ENCODE data around the gene KLF13. TPM values are rescaled to one million over a fixed set of nuclear protein-coding genes. Genes with fewer than 3 reads are reported as not detected.

Gene KLF13
- total and polyA plus RNA-seq, 9 donors, result 32.1 to 42.2 (median 35.6) TPM

GRCh38 chr15:31297575-31298456, 28.8 kb upstream of the KLF13 start:
- Histone ChIP-seq H3K4me1 (ENCODE audit: control insufficient read depth, insufficient read depth, low read length) (peaks cover 48% of the 10 kb centered on the region), H3K36me3 (ENCODE audit: control insufficient read depth, insufficient read depth, low read length) (no peaks in the 10 kb centered on the region), H3K27ac (ENCODE audit: low read length) (no peak overlapping the region), H3K4me3 (ENCODE audit: low read length) (no peak overlapping the region), H3K27me3 (ENCODE audit: control insufficient read depth, insufficient read depth, low read length) (no peaks in the 10 kb centered on the region), H3K9me3 (replicated peaks; ENCODE audit: control insufficient read depth, low read depth, low read length) (no peaks in the 10 kb centered on the region)
- DNase-seq, result no peak
- WGBS (ENCODE audit: insufficient coverage), result 81% methylated on average over 9 of the region's 14 CpGs

GRCh38 chr15:31298707-31299172, 27.9 kb upstream of the KLF13 start:
- Histone ChIP-seq H3K36me3 (ENCODE audit: control insufficient read depth, insufficient read depth, low read length) (no peaks in the 10 kb centered on the region), H3K27ac (ENCODE audit: low read length) (no peak overlapping the region), H3K27me3 (ENCODE audit: control insufficient read depth, insufficient read depth, low read length) (no peaks in the 10 kb centered on the region), H3K9me3 (replicated peaks; ENCODE audit: control insufficient read depth, low read depth, low read length) (no peaks in the 10 kb centered on the region), H3K4me3 (ENCODE audit: low read length) (no peak overlapping the region), H3K4me1 (ENCODE audit: control insufficient read depth, insufficient read depth, low read length) (peaks cover 56% of the 10 kb centered on the region)
- WGBS (ENCODE audit: insufficient coverage), result 88% methylated on average over 4 of the region's 11 CpGs
- DNase-seq, result no peak

GRCh38 chr15:31300208-31300661, 26.4 kb upstream of the KLF13 start:
- Histone ChIP-seq H3K4me1 (ENCODE audit: control insufficient read depth, insufficient read depth, low read length) (peaks cover 67% of the 10 kb centered on the region), H3K36me3 (ENCODE audit: control insufficient read depth, insufficient read depth, low read length) (no peaks in the 10 kb centered on the region), H3K9me3 (replicated peaks; ENCODE audit: control insufficient read depth, low read depth, low read length) (no peaks in the 10 kb centered on the region), H3K27ac (ENCODE audit: low read length) (peak overlapping the region; percentile 76), H3K27me3 (ENCODE audit: control insufficient read depth, insufficient read depth, low read length) (no peaks in the 10 kb centered on the region), H3K4me3 (ENCODE audit: low read length) (no peak overlapping the region)
- 54% methylated on average over 8 of the region's 10 CpGs for WGBS (ENCODE audit: insufficient coverage)
- peak; percentile 66 for DNase-seq

DNA sequence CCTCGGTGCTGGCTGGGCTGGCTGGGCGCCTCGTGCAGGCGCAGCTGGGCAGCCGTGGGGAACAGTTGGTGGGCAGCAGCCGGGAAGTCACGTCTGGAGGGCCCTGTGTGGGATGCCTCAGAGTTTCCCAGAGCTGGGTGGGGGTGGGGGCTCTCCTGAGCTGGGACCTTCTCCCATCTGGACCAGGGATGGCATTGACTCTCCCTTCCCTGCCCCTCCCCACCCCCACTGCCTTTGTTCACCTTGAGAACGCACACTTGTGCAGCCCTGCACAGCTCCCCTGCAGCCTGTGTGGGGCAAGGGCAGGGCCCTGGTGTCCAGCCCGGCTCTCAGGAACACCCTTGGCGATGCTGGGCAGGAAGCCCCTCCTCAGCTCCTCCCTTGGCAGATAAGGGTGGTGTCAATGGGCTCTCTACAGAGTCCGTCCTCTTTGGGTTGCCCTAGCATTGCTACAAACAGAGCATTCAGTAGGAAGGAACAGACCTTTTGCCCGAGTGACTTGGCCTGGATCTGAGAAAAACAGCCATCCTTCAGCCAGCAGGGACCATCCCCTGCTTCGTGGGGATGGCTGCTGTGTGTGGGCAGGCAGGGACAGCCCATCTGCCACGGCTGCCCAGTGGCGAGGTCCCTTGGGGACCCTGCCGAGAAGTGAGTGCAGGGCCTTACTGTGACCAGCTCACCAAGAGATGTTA, 25.5 kb upstream of the KLF13 start:
- no peaks in the 10 kb centered on the region for H3K36me3 ChIP-seq (ENCODE audit: control insufficient read depth, insufficient read depth, low read length)
- H3K27me3 ChIP-seq (ENCODE audit: control insufficient read depth, insufficient read depth, low read length), result no peaks in the 10 kb centered on the region
- 53% methylated on average over 14 of the region's 16 CpGs for WGBS (ENCODE audit: insufficient coverage)
- DNase-seq, result no peak
- H3K4me3 ChIP-seq (ENCODE audit: low read length), result no peak overlapping the region
- peak overlapping the region; percentile 76 for H3K27ac ChIP-seq (ENCODE audit: low read length)
- H3K4me1 ChIP-seq (ENCODE audit: control insufficient read depth, insufficient read depth, low read length), result peaks cover 74% of the 10 kb centered on the region
- no peaks in the 10 kb centered on the region for H3K9me3 ChIP-seq (replicated peaks; ENCODE audit: control insufficient read depth, low read depth, low read length)

DNA sequence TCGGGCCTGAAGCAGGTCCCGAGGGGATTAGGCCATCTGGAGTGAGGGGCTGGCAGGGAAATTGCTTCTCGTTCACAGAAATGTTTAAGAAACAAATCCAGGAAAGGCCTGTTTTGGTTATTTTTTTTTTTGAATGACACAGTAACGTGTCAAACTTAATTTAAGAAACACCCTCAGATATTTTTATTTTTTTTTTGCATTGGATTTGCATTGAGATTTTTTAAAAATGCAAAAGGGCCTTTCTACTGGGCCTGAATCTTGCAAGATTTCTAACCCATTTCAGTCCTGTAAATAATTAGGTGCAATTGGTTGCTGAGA, 25.0 kb upstream of the KLF13 start:
- no peaks in the 10 kb centered on the region for H3K36me3 ChIP-seq (ENCODE audit: control insufficient read depth, insufficient read depth, low read length)
- no peak for DNase-seq
- peak overlapping the region; percentile 29 for H3K27ac ChIP-seq (ENCODE audit: low read length)
- H3K4me3 ChIP-seq (ENCODE audit: low read length), result no peak overlapping the region
- no peaks in the 10 kb centered on the region for H3K9me3 ChIP-seq (replicated peaks; ENCODE audit: control insufficient read depth, low read depth, low read length)
- 0% methylated on average over 1 of the region's 4 CpGs for WGBS (ENCODE audit: insufficient coverage)
- H3K4me1 ChIP-seq (ENCODE audit: control insufficient read depth, insufficient read depth, low read length), result peaks cover 78% of the 10 kb centered on the region
- no peaks in the 10 kb centered on the region for H3K27me3 ChIP-seq (ENCODE audit: control insufficient read depth, insufficient read depth, low read length)

DNA sequence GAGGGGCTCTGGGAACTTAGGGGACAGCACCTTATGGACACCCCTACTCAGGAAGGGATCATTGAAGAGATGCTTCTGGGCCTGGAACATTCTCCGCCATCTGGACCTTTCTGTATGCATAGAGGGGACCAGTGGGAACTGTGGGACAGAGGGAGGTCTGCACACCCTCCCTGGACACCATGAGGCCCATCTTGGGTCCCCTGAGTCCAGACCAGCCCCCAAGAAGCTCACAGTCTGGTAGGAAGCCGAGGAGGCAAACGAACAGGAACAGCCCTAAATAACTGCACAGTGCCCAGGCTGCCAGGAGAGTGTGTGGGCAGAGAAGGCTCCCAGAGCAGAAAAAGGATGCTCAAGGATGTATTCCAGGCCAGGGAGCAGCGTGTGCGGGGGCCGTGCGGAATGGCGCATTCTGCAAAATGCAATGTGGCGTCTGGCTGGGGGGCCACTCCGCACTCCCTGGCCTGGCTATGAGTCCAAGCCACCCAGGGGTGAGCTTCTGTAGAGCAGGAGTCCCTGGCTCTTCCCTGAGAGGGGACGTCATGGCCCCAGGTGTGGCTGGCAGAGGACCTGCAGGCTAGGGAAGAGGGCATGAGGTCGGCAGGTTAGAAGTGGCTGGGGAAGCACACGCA, 24.5 kb upstream of the KLF13 start:
- Histone ChIP-seq H3K4me1 (ENCODE audit: control insufficient read depth, insufficient read depth, low read length) (peaks cover 78% of the 10 kb centered on the region), H3K9me3 (replicated peaks; ENCODE audit: control insufficient read depth, low read depth, low read length) (no peaks in the 10 kb centered on the region), H3K36me3 (ENCODE audit: control insufficient read depth, insufficient read depth, low read length) (no peaks in the 10 kb centered on the region), H3K27ac (ENCODE audit: low read length) (no peak overlapping the region), H3K27me3 (ENCODE audit: control insufficient read depth, insufficient read depth, low read length) (no peaks in the 10 kb centered on the region), H3K4me3 (ENCODE audit: low read length) (no peak overlapping the region)
- WGBS (ENCODE audit: insufficient coverage), result 81% methylated on average over 13 of the region's 13 CpGs
- DNase-seq, result no peak

DNA sequence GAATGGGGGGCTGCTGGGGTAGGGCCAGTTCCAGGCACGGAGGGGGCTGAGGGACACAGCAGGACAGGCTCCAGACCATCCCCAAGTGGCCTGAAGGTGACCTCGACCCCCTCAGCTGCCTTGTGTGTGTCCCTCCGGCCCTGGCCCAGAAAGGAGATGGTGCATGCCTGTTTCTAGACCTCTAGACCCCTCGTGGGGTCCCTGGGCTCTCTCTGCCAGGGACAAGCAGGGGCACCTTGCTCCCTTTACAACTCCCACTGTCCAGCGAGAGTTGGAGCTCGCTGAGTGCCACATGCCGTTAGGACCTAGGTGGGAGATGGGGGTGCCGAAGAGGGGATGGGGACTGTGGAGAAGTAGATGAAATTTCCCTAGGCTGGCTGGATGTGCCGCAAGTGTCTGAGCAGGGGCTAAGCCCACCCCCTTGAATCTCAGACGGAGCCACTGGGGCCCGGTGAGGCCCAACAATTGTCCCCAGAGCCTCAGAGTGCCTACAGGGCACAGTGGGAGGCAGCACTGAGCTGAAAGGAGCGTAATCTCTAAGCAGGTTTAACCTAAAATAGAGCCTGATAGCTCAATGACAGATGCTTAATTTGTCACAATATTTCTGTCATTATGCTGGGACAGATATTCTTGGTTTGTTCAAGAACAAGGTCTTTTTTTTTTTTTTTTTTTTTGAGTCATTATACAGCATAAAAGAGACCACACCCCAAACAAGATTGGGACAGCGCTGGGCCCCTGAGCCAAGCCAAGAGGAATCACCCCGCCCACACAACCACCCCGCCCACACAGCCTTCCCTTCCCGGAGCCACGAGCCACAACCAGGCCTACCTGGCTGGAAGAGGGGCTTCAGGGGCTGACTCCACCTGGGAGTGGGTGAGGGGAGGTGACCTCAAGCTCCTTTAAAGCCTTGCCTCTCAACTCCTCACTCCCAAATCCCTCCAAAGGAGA, 23.6 kb upstream of the KLF13 start:
- WGBS (ENCODE audit: insufficient coverage), result 57% methylated on average over 9 of the region's 17 CpGs
- H3K4me1 ChIP-seq (ENCODE audit: control insufficient read depth, insufficient read depth, low read length), result peaks cover 86% of the 10 kb centered on the region
- DNase-seq, result no peak
- no peaks in the 10 kb centered on the region for H3K9me3 ChIP-seq (replicated peaks; ENCODE audit: control insufficient read depth, low read depth, low read length)
- H3K27me3 ChIP-seq (ENCODE audit: control insufficient read depth, insufficient read depth, low read length), result no peaks in the 10 kb centered on the region
- H3K36me3 ChIP-seq (ENCODE audit: control insufficient read depth, insufficient read depth, low read length), result no peaks in the 10 kb centered on the region
- no peak overlapping the region for H3K27ac ChIP-seq (ENCODE audit: low read length)
- no peak overlapping the region for H3K4me3 ChIP-seq (ENCODE audit: low read length)

DNA sequence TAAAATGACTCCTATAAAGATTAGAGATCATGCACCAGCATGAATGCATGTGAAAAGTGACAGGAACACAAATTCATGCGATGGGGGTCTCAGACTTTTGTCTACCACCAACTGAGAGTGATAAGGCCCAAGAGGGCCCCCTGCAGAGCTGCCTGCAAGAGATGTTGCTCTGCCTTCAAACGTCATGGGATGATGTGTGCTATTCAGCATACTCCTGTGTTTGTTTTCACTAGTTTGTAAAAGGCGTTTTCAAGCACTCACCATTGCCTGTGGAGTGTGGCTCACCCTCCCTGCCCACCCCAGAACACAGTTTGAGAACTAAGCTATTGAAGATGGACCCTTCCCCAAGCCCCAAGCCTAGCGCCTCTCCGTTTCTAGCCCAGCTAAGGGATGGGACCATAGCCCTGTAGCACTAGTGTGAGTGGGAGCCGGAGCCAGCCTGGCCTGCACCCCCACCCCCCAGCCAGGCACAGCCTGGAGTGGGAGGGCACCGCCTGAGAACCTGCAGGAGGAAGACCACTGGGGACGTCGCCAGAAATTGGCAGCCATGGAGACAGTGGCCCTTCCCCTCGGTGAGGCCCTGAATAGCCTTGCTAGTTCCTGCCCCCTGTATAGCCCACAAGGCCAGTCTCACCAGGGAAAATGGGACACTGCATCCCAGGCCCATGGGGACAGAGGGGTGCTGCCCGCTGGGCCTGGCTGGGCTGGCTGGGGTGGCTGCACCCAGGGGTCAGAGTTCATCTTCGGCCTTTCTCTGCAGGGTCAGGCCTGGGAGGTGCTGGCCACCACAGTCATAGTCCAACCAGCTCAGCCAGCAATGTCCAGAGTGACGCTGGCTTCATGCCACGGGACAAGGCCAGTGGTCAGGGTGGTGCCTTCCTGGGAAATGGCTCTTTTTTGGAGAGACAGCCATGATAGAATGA, 22.6 kb upstream of the KLF13 start:
- Histone ChIP-seq H3K27ac (ENCODE audit: low read length) (no peak overlapping the region), H3K4me1 (ENCODE audit: control insufficient read depth, insufficient read depth, low read length) (peaks cover 80% of the 10 kb centered on the region)

More for the DNA sequence above, 22.6 kb upstream of the KLF13 start:
- Histone ChIP-seq H3K4me3 (ENCODE audit: low read length) (no peak overlapping the region), H3K9me3 (replicated peaks; ENCODE audit: control insufficient read depth, low read depth, low read length) (no peaks in the 10 kb centered on the region), H3K27me3 (ENCODE audit: control insufficient read depth, insufficient read depth, low read length) (no peaks in the 10 kb centered on the region), H3K36me3 (ENCODE audit: control insufficient read depth, insufficient read depth, low read length) (no peaks in the 10 kb centered on the region)
- no peak for DNase-seq
- 85% methylated on average over 10 of the region's 14 CpGs for WGBS (ENCODE audit: insufficient coverage)
